ENCODE measurements around the gene SDK2.

SDK2 gene

DNA sequence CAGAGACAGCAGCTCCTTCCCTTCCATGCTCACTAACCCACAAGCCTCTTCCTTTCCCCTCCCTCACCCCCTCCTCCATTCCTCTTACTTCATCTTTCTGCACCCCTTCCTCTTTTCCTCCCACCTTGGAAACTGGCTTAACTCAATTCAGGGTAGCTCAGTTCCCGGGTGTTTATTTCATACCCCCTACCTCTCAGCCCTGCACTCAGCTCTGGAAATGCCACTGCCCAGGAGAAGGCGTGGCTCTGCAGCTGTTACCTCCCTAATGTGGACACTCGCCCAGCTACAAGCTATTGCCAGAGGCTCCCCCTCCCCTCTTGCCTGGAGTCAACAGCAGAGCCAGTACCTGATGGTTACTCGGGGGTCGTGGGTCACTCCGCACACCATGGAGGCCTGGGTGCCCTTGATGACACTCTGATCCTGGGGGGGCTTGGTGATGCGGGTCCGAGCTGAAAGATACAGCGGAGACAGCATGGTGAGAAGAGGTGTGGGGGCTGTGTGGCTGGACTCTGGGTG lies 214.0 kb downstream of the SDK2 start:
- intact Hi-C loops (cut with DNase I), result no loop called here
- no peak for DNase-seq

GRCh38 chr17:73429440-73430164 lies 214.6 kb downstream of the SDK2 start:
- intact Hi-C loops (cut with DNase I), result loop anchor here (5.0 to 10.0 kb wide), 4 partner anchors 213 to 745 kb away; partner anchors contain the start of gene SDK2
- DNase-seq, result peak; percentile 78 to 95 (median 88)

DNA sequence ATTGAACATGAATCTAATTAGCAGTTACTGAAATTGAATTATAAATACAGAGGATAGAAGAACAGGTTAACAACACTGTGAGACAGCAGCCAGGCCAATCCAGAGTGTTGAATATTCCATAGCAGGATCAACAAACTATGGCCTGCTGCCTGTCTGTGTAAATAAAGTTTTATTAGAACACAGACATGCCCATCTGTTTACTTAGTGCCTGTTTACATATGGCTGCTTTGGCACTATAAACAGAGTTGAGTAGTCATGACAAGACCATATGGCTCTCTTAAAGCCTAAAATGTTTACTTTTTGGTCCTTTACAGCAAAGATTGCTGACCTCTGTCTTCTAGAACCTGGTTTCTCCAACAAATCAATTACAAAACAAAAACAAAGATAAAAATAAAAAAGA lies 217.0 kb downstream of the SDK2 start:
- intact Hi-C loops (cut with DNase I), result loop anchor here (5.0 to 10.0 kb wide), 4 partner anchors 215 to 748 kb away; partner anchors contain the start of gene SDK2
- no peak for DNase-seq

DNA sequence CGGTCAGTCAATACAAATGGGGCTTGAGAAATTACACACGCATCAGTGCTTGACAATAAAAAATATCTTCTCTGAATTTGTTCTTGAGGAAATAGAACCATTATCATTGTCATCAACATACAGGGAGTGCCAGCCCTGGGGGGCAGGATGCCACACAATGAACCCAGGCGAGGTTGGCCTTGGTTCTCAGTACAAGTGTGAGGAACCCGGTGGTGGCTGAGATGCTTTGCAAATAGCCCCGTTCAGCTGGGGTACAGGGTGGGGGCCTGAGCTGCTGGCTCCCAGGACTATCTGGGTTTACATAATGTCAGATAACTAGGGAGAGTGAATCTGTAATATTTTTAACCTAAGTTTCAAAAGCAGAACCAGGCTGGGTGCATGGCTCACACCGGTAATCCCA lies 219.7 kb downstream of the SDK2 start:
- intact Hi-C loops (cut with DNase I), result loop anchor here (10.0 kb wide), 1 partner anchor 750 kb away; no protein-coding TSS in a partner anchor
- DNase-seq, result no peak

GRCh38 chr17:73423806-73424205 lies 220.4 kb downstream of the SDK2 start:
- DNase-seq, result no peak
- intact Hi-C loops (cut with DNase I), result loop anchor here (10.0 kb wide), 1 partner anchor 751 kb away; no protein-coding TSS in a partner anchor

GRCh38 chr17:73423159-73423715 lies 221.0 kb downstream of the SDK2 start:
- DNase-seq, result no peak
- intact Hi-C loops (cut with DNase I), result loop anchor here (10.0 kb wide), 1 partner anchor 752 kb away; no protein-coding TSS in a partner anchor

- intact Hi-C loops (cut with DNase I), result loop anchor here (10.0 kb wide), 1 partner anchor 753 kb away; no protein-coding TSS in a partner anchor
- DNase-seq, result no peak
Observed at GRCh38 chr17:73422121-73422520, 222.1 kb downstream of the SDK2 start.

DNA sequence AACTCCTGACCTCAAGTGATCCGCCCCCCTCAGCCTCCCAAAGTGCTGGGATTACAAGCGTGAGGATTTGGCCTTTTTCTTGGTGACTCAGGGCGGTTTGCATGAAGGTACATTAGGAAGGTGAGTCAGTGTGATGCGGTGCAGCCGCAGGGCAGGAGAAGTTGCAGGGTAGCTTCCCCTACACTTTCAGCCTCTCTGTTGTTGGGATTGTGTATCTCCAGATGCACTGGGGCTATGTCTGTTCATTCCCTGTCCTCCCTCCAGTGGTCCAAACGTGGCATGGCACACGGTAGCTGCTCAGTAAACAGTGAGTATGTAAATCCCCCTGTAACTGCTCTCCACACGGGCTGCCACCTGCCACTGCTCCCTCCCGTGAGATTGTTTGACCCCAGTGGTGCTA lies 223.3 kb downstream of the SDK2 start:
- intact Hi-C loops (cut with DNase I), result loop anchor here (10.0 kb wide), 1 partner anchor 754 kb away; no protein-coding TSS in a partner anchor
- DNase-seq, result no peak

DNA sequence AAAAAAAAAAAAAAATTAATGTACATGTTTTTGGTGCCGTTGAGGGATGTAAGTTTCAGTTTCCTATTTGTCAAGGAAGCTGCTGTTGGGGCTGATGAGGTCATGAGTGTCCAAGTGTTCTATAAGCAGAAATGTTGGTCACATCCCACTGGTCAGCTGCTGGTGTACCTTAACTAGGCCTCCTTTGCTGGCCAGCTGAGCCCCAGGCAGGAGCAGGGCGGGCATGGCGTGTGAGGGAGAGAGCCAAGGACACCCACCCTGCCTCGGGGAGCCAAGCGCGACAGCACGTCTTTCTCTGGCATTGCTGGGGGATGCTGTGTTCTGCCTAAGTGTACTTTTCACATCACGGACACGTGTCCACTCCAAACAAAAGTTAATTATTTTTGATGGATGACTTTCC lies 224.4 kb downstream of the SDK2 start:
- intact Hi-C loops (cut with DNase I), result loop anchor here (10.0 kb wide), 1 partner anchor 755 kb away; no protein-coding TSS in a partner anchor
- DNase-seq, result no peak

GRCh38 chr17:73419051-73419450 lies 225.2 kb downstream of the SDK2 start:
- no peak for DNase-seq
- intact Hi-C loops (cut with DNase I), result no loop called here

GRCh38 chr17:73415782-73416181 lies 228.5 kb downstream of the SDK2 start:
- no peak for DNase-seq
- intact Hi-C loops (cut with DNase I), result no loop called here

GRCh38 chr17:73414171-73414955 lies 229.9 kb downstream of the SDK2 start:
- DNase-seq, result no peak
- intact Hi-C loops (cut with DNase I), result no loop called here

GRCh38 chr17:73412914-73413313 lies 231.3 kb downstream of the SDK2 start:
- DNase-seq, result no peak
- intact Hi-C loops (cut with DNase I), result no loop called here

DNA sequence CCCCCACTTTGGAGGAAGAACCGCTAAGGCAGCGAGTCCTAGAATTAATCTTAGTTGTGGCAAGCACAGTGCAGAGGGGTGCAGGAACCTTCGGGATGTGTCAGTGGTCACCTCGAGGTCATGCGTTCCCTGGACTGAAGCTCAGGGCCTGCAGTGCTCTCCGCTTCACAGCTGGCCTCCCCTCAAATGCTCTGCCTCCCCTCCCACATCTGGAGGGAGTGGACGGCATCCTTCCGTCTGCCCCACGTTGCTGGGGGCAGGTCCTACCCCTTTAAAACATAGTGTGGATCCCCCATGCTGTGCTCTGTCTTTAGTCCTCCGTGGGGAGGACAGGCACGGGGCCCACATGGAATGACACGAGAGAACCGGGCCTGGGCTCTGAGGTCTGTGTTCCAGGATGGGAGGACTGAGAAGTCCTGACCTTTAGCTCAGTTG lies 232.9 kb downstream of the SDK2 start:
- intact Hi-C loops (cut with DNase I), result no loop called here

DNA sequence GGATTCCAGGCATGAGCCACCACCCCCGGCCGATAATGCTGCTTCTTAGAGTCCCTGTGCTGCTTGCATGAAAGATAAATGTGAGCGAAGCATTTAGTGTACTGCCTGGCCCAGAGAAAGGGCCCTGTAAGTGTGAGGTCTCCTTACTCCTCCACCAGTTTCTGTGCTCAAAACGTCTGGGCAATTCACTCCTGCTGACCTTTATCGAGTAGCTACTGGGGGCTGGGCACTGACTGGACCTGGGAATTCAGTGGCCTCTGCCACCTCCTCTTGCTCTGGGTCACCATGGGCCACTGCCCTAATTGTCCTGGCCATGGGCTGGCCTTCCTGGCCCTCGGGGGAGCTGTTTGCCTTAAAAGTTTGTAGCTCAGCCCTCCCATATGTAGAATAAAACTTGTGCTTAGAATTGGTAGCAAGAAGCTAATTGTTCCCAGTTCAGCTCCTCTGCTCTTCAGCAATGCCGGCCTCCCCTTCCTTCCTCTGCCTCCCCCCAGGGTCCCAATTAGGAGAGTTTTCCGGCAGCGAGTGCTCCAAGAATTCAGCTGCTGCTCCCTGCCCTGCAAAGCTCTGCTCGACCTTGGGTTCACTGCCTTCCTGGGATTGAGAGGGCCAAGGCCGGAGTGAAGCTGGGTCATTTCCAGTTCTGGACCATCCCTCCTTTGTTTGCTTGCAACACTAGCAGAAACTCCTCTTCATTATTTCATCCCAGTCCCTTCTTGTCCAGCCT lies 233.5 kb downstream of the SDK2 start:
- DNase-seq, result no peak
- intact Hi-C loops (cut with DNase I), result no loop called here

More for the DNA sequence above, 232.9 kb downstream of the SDK2 start:
- DNase-seq, result no peak

DNA sequence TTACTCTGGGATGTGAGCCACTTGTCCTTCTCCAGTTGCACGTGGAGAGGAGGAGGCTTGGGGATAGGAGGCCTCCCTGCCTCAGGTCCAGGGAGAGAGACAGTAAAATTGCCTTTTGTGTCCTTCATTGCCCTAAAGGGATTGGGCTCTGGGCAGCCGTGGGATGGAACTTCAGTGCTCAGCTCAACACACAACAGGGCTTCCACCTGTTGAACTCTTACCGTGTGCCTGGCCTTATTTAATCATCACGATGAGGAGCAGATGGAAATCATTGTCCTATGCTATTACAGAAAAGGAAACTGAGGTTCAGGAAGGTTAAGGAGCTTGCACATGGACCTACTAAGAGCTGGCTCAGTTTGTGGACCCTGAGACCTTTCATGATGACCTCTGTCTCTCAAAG lies 240.0 kb downstream of the SDK2 start:
- DNase-seq, result no peak
- intact Hi-C loops (cut with DNase I), result no loop called here

- no peak for DNase-seq
- intact Hi-C loops (cut with DNase I), result no loop called here
Observed at GRCh38 chr17:73402466-73402865, 241.8 kb downstream of the SDK2 start.

DNA sequence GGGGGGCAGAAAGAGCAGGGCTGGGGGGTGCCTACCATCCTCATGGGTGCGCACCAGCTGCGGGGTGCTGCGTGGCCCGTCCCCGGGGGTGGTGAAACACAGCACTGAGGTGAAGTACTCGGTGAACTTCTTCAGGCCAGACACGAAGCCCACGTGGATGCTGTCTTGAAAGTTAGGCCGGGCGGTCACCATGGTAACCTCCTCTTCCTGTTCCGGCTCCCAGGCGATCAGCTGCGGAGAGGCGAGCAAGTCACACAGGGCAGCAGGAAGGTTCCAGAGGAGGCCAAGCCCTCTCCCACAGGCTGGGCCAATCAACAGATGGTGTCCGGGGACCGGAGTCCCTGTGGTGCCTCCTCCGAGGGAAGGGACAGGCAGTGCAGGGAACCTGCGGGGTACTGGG lies 242.3 kb downstream of the SDK2 start:
- DNase-seq, result peak; percentile 27 to 81 (median 62)
- intact Hi-C loops (cut with DNase I), result no loop called here

All from head of caudate nucleus (tissue), 42 donors.